Peyer's patch (tissue), 4 donors: Measurements from ENCODE around the gene SLC2A4RG. TPM values are rescaled to one million over a fixed set of nuclear protein-coding genes. Genes with fewer than 3 reads are reported as not detected.

Source experiments
- DNase-seq, 3 donors: peaks; one replicate each; pipeline ENCODE4 v3.0.0-alpha.2; 2017 to 2019
- H3K27ac ChIP-seq, 4 donors: fragments of 200-600 bp; sonication (generic); one replicate each; pipeline ENCODE4 v1.5.1; 2016 to 2019
- H3K27me3 ChIP-seq, 2 donors: fragments of 200-600 bp; sonication (generic); one replicate each; pipeline ENCODE4 v1.5.1; 2019
- H3K36me3 ChIP-seq, 3 donors: fragments of 200-600 bp; sonication (generic); one replicate each; pipeline ENCODE4 v1.5.1; 2016 to 2019
- H3K4me1 ChIP-seq, 4 donors: fragments of 200-600 bp; sonication (generic); one replicate each; pipeline ENCODE4 v1.5.1; 2016 to 2019
- H3K4me3 ChIP-seq, 4 donors: fragments of 200-600 bp; sonication (generic); 1 replicate in 3 of 4; 2 replicates in 1 of 4; pipeline ENCODE4 v1.5.1; 2016 to 2019; ENCODE audit warnings: mild to moderate bottlenecking in 1 of 4
- H3K9me3 ChIP-seq, 4 donors: fragments of 200-600 bp; sonication (generic); one replicate each; pipeline ENCODE4 v1.5.1; 2016 to 2019; ENCODE audit warnings: mild to moderate bottlenecking in 1 of 4
- CTCF ChIP-seq, 6 experiments: fragments of 450-650 bp in 4 of 6; fragments of 200-600 bp in 2 of 6; sonication (generic) in 1 of 6; IDR thresholded peaks; one replicate each; pipeline ENCODE4 v1.5.1; 2017 to 2019; ENCODE audit warnings: antibody characterized with exemption in 6 of 6, mild to moderate bottlenecking in 3 of 6, moderate library complexity in 1 of 6
- POLR2A ChIP-seq, 2 donors: fragments of 450-650 bp; IDR thresholded peaks; one replicate each; pipeline ENCODE4 v1.5.1; 2017; ENCODE audit warnings: antibody characterized with exemption in 2 of 2, mild to moderate bottlenecking in 2 of 2, moderate library complexity in 2 of 2
- total RNA-seq, 4 donors: library from RNA; depleted of rRNA; stranded (reverse); fragments of >200 nt; gene quantifications; one replicate each; pipeline ENCODE4 v1.1.0, GENCODE V29; 2016

Gene SLC2A4RG
- total RNA-seq, 4 donors from 2014 or later = 34.2 to 54.5 (median 40.4) TPM

- H3K9me3 ChIP-seq = no peaks in the 10 kb centered on the region
- peaks cover 0 to 37% (median 29%) of the 10 kb centered on the region in 4 donors for H3K4me1 ChIP-seq
- no peak overlapping the region for H3K4me3 ChIP-seq
- H3K27ac ChIP-seq = no peak overlapping the region
- no peaks in the 10 kb centered on the region for H3K27me3 ChIP-seq
- DNase-seq = no peak
- TF ChIP-seq POLR2A (IDR thresholded peaks at IDR 0.05) (no peak), CTCF (IDR thresholded peaks at IDR 0.05) (no peak)
- peaks cover 0 to 37% (median 0%) of the 10 kb centered on the region in 3 donors for H3K36me3 ChIP-seq
Measured at GRCh38 chr20:63733579-63734081, 5.9 kb upstream of the SLC2A4RG start.

- H3K27me3 ChIP-seq = no peaks in the 10 kb centered on the region
- H3K9me3 ChIP-seq = no peaks in the 10 kb centered on the region
- no peak for TF ChIP-seq POLR2A (IDR thresholded peaks at IDR 0.05)
- no peak for TF ChIP-seq CTCF (IDR thresholded peaks at IDR 0.05)
- no peak for DNase-seq
- peaks cover 0 to 37% (median 0%) of the 10 kb centered on the region in 3 donors for H3K36me3 ChIP-seq
- peaks cover 0 to 42% (median 29%) of the 10 kb centered on the region in 4 donors for H3K4me1 ChIP-seq
- H3K27ac ChIP-seq = no peak overlapping the region
- H3K4me3 ChIP-seq = no peak overlapping the region
Measured at GRCh38 chr20:63734111-63734945, 5.2 kb upstream of the SLC2A4RG start.

GRCh38 chr20:63734946-63735858 lies 4.4 kb upstream of the SLC2A4RG start:
- H3K36me3 ChIP-seq = peaks cover 0 to 35% (median 0%) of the 10 kb centered on the region in 3 donors
- no peaks in the 10 kb centered on the region for H3K9me3 ChIP-seq
- H3K4me1 ChIP-seq = peaks cover 0 to 39% (median 29%) of the 10 kb centered on the region in 4 donors
- no peak overlapping the region for H3K4me3 ChIP-seq
- no peak for TF ChIP-seq POLR2A (IDR thresholded peaks at IDR 0.05)
- no peak for TF ChIP-seq CTCF (IDR thresholded peaks at IDR 0.05)
- peak in 1 of 3 donors; percentile 48 for DNase-seq
- H3K27me3 ChIP-seq = no peaks in the 10 kb centered on the region
- H3K27ac ChIP-seq = peak overlapping the region in 1 of 4 donors; percentile 88

GRCh38 chr20:63735859-63736718 lies 3.5 kb upstream of the SLC2A4RG start, which contains the start of gene LIME1:
Gene LIME1, plus strand, starts transcription at chr20:63736664. Its CDS starts 886 bp downstream, at chr20:63737550.
- Histone ChIP-seq H3K4me1 (peaks cover 0 to 45% (median 34%) of the 10 kb centered on the region in 4 donors), H3K27ac (peak within 1 kb of the TSS; percentile 62 to 88 (median 68)), H3K36me3 (peaks cover 0 to 32% (median 0%) of the 10 kb centered on the region in 3 donors), H3K27me3 (no peaks in the 10 kb centered on the region), H3K4me3 (peak within 1 kb of the TSS; percentile 43 to 74 (median 58)), H3K9me3 (no peaks in the 10 kb centered on the region)
- no peak for TF ChIP-seq POLR2A (IDR thresholded peaks at IDR 0.05)
- no peak for TF ChIP-seq CTCF (IDR thresholded peaks at IDR 0.05)
- peak; percentile 77 to 89 (median 83) for DNase-seq
